A673 (cell line): ENCODE measurements around the gene CHERP. TPM values are rescaled to one million over a fixed set of nuclear protein-coding genes. Genes with fewer than 3 reads are reported as not detected.

Experiments
- Bru-seq: library from RNA; stranded (reverse); fragments of 400-500 nt; gene quantifications from one replicate; lab custom pipeline; 2021; lab: Mats Ljungman, UMichigan
- BruChase-seq, 2 experiments: library from RNA; stranded (reverse); fragments of 400-500 nt; gene quantifications; one replicate each; lab custom pipeline; 2021; lab: Mats Ljungman, UMichigan
- BruUV-seq: library from RNA; stranded (reverse); fragments of 400-500 nt; replicated peaks from 2 replicates; lab custom pipeline; 2021; lab: Mats Ljungman, UMichigan
- CTCF ChIA-PET: fragments of 300-600 bp; sonication (Branson Sonifier 250); formaldehyde crosslinking; loops from one replicate; lab custom pipeline; 2022; ENCODE audit warnings: antibody characterized with exemption; lab: Charles Lee
- POLR2A ChIA-PET: fragments of 300-600 bp; sonication (Branson Sonifier 250); formaldehyde crosslinking; loops from one replicate; lab custom pipeline; 2022; ENCODE audit warnings: antibody characterized with exemption; ENCODE audit not compliant: low non-redundant PET; lab: Charles Lee
- DNase-seq: peaks from one replicate; pipeline ENCODE4 v3.0.0-alpha.2; 2015; ENCODE audit warnings: low spot score
- H3K27ac ChIP-seq: fragments of 200-600 bp; sonication (generic); 2 replicates; pipeline ENCODE4 v1.5.1; 2016; ENCODE audit warnings: mixed run types, low read depth, mild to moderate bottlenecking, mixed read lengths, antibody characterized with exemption, low read length; ENCODE audit not compliant: poor library complexity, severe bottlenecking
- H3K27me3 ChIP-seq: fragments of 200-600 bp; sonication (generic); replicated peaks from 2 replicates; pipeline ENCODE4 v1.6.1; 2017; ENCODE audit warnings: mixed run types, low read depth, mild to moderate bottlenecking, mixed read lengths, antibody characterized with exemption, low read length; ENCODE audit not compliant: insufficient read depth, poor library complexity
- H3K36me3 ChIP-seq: fragments of 200-600 bp; sonication (generic); 2 replicates; pipeline ENCODE4 v1.6.1; 2016; ENCODE audit warnings: mixed run types, mild to moderate bottlenecking, mixed read lengths, antibody characterized with exemption, low read length; ENCODE audit not compliant: insufficient read depth, poor library complexity, severe bottlenecking
- H3K4me1 ChIP-seq: fragments of 200-600 bp; sonication (generic); 2 replicates; pipeline ENCODE4 v1.6.1; 2017; ENCODE audit warnings: mixed run types, mild to moderate bottlenecking, mixed read lengths, antibody characterized with exemption, low read length; ENCODE audit not compliant: insufficient read depth, poor library complexity, severe bottlenecking
- H3K4me3 ChIP-seq: fragments of 200-600 bp; sonication (generic); 2 replicates; pipeline ENCODE4 v1.5.1; 2016; ENCODE audit warnings: low read depth, mixed run types, mild to moderate bottlenecking, mixed read lengths, low read length; ENCODE audit not compliant: poor library complexity, severe bottlenecking
- H3K9me3 ChIP-seq: fragments of 200-600 bp; sonication (generic); 2 replicates; pipeline ENCODE4 v1.6.1; 2016; ENCODE audit warnings: mixed run types, low read depth, mild to moderate bottlenecking, mixed read lengths, antibody characterized with exemption, low read length; ENCODE audit not compliant: poor library complexity, severe bottlenecking
- CTCF ChIP-seq: fragments of 300-800, 200-600 bp; sonication (generic); conservative IDR thresholded peaks from 2 replicates; pipeline ENCODE4 v1.5.1; 2017; ENCODE audit warnings: low read depth, mild to moderate bottlenecking, antibody characterized with exemption, low read length, moderate library complexity, mixed read lengths
- EZH2 ChIP-seq: fragments of 200-600 bp; sonication (generic); IDR thresholded peaks from 2 replicates; pipeline ENCODE4 v1.6.1; 2017; ENCODE audit warnings: borderline replicate concordance, low read depth, mild to moderate bottlenecking, mixed read lengths, antibody characterized with exemption, low read length; ENCODE audit not compliant: poor library complexity, severe bottlenecking
- intact Hi-C: fragments of 100-400 bp; cut with micrococcal nuclease; formaldehyde crosslinking; loops from one replicate; pipeline ENCODE4 v1.10.0; 2022; ENCODE audit not compliant: unreplicated experiment
- long read RNA-seq: library from polyadenylated mRNA; stranded (forward); transcript quantifications from one replicate; pipeline ENCODE4 v2.0.0, GENCODE V29; 2022
- total RNA-seq: library from RNA; stranded (reverse); gene quantifications from 2 replicates; pipeline ENCODE4 v1.2.3, GENCODE V29; 2021

Gene CHERP, protein sequence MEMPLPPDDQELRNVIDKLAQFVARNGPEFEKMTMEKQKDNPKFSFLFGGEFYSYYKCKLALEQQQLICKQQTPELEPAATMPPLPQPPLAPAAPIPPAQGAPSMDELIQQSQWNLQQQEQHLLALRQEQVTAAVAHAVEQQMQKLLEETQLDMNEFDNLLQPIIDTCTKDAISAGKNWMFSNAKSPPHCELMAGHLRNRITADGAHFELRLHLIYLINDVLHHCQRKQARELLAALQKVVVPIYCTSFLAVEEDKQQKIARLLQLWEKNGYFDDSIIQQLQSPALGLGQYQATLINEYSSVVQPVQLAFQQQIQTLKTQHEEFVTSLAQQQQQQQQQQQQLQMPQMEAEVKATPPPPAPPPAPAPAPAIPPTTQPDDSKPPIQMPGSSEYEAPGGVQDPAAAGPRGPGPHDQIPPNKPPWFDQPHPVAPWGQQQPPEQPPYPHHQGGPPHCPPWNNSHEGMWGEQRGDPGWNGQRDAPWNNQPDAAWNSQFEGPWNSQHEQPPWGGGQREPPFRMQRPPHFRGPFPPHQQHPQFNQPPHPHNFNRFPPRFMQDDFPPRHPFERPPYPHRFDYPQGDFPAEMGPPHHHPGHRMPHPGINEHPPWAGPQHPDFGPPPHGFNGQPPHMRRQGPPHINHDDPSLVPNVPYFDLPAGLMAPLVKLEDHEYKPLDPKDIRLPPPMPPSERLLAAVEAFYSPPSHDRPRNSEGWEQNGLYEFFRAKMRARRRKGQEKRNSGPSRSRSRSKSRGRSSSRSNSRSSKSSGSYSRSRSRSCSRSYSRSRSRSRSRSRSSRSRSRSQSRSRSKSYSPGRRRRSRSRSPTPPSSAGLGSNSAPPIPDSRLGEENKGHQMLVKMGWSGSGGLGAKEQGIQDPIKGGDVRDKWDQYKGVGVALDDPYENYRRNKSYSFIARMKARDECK
- total RNA-seq (86.4 and 98.4 TPM in 2 replicates), Bru-seq, nascent RNA (percentile 78 among the genes with signal in this experiment), BruChase-seq, experiment 1, labeled RNA remaining after a 2-hour chase (percentile 96 among the genes with signal in this experiment), BruChase-seq, experiment 2, labeled RNA remaining after a 6-hour chase (percentile 98 among the genes with signal in this experiment)
- long read RNA-seq, full-length matches to known transcripts: 67 of 146 reads
- long read RNA-seq, partial matches to known transcripts: 64 of 146 reads
- long read RNA-seq, other reads (novel, unspliced or antisense): 15 of 146 reads

- Histone ChIP-seq H3K36me3 (peaks cover 19% of the 10 kb centered on the region), H3K4me3 (peak within 1 kb of the TSS; percentile 96), H3K4me1 (peaks cover 17% of the 10 kb centered on the region), H3K27me3 (no peaks in the 10 kb centered on the region), H3K9me3 (no peaks in the 10 kb centered on the region), H3K27ac (peak within 1 kb of the TSS; percentile 92)
- DNase-seq: peak; percentile 98
- CTCF ChIA-PET: interaction anchor here (0.5 kb wide), 1 partner anchor 1306 kb away, joined by 7 read pairs; the partner anchor contains the start of gene JAK3
- no TSS peak for BruUV-seq
- intact Hi-C loops: no loop called here
- POLR2A ChIA-PET: no interaction called here
- TF ChIP-seq EZH2: no peak
- TF ChIP-seq CTCF: no peak
These were observed at the start of gene CHERP for GRCh38 chr19:16542045-16542909. Gene CHERP (minus strand): TSS chr19:16542437. CDS start chr19:16542378, 59 bp downstream.

DNA sequence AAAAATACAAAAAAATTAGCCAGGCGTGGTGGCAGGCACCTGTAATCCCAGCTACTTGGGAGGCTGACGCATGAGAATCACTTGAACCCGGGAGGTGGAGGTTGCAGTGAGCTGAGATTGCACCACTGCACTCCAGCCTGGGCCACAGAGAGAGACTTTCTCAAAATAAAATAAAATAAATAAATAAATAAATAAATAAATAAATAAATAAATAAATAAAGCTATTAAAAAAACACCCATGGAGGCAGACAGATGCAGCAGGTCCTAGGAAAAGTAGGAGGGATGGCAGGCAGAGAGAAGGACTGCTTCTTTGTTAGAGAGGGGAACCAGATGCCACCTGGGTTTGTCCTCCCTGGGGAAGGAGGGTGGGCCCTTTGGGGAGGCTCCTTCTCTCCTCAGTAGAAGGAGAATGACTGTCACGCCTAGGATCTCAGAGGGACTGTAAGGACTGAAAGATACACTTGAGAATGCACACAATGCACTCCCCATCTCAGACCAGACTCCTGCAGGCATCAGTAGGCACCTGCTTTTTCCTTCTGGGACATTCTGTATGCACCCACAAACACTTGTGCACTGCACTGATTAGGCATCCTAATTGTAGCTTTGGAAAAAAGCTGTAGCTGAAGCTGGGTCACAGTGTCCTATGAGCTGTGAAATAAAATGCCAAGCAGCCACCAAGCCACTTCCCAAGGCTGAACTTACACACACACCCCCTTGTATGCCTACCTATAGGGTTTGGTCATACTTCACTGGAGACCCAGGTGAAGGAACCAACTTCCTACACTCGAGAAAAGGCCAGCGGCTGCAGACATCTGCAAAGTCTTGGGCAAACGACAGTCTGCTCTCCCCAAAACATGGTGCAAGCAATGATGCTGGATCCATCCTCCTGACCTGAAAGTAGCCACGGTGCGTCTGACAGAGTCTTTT is 48.9 kb upstream of the CHERP start:
- intact Hi-C loops: no loop called here
- H3K9me3 ChIP-seq: no peaks in the 10 kb centered on the region
- H3K4me3 ChIP-seq: no peak overlapping the region
- peaks cover 42% of the 10 kb centered on the region for H3K4me1 ChIP-seq
- ChIA-PET POLR2A (no interaction called here), CTCF (no interaction called here)
- DNase-seq: no peak
- no peaks in the 10 kb centered on the region for H3K36me3 ChIP-seq
- H3K27ac ChIP-seq: no peak overlapping the region
- TF ChIP-seq EZH2 (no peak), CTCF (no peak)
- no peaks in the 10 kb centered on the region for H3K27me3 ChIP-seq
- no TSS peak for BruUV-seq
